HG02759 (cell line): ENCODE results near the gene WDR93.

ENCODE experiments used
- ATAC-seq: cut with Tn5 transposase; IDR thresholded peaks from one replicate; pipeline ENCODE4 v1.9.1; 2021; ENCODE audit warnings: mild to moderate bottlenecking, moderate library complexity; ENCODE audit not compliant: unreplicated experiment

WDR93 gene

GRCh38 chr15:89747708-89748682, 57.4 kb downstream of the WDR93 start:
- ATAC-seq = no peak

DNA sequence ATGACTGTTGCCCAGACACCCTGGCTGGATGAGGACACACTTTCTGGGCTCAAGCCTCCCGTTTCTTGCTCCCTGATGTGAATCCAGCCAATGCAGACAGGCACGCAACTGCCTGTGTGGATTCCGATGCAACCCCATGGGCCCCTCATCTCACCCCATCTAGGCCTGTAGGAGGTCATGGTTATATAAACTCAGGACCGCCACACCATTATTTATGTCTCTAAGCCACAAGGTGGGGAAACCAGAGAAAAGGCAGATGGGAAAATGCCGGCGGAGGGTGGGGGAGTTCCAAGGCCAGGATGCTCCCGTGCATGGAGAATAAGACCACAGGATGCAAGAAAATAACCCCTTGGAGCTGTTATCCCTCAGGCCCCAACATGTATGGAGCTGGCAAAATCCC, 58.4 kb downstream of the WDR93 start:
- ATAC-seq = no peak

GRCh38 chr15:89749526-89749925, 58.9 kb downstream of the WDR93 start:
- no peak for ATAC-seq

DNA sequence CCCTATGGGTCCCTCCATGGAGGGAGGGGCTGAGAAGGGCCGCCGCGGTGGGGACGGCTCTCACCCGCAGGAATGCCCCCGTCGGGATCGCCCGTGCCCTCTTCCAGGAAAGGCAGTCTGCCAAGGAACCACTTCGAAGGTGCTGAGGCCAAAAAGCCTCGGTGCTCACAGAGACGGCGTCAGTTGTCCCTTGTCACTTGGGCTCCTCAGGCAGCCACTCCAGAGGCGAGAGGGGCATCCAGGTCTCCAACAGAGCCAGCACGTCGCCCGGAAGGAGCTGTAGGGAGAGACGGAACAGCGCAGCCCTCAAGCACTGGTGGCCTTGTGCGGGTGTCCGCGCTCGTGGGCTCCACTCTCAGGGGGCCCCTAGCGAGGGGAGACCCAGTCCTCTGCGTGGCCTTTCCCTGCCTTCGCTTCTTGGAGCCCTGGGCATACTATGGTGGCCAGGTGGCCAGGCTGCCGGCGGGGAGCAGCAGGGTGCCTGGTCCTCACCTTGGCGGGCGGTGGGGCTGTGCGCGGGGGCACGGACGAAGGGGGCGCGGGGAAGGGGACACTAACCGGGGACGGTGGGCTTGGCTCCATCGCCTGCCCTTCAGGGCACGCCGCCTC, 59.4 kb downstream of the WDR93 start:
- peak; percentile 5 for ATAC-seq

GRCh38 chr15:89750560-89751542, 60.2 kb downstream of the WDR93 start, which contains the start of gene MESP1:
TSS of gene MESP1 (minus strand) at chr15:89751249. CDS start at chr15:89751231, 18 bp downstream.
- ATAC-seq = peak; percentile 91

DNA sequence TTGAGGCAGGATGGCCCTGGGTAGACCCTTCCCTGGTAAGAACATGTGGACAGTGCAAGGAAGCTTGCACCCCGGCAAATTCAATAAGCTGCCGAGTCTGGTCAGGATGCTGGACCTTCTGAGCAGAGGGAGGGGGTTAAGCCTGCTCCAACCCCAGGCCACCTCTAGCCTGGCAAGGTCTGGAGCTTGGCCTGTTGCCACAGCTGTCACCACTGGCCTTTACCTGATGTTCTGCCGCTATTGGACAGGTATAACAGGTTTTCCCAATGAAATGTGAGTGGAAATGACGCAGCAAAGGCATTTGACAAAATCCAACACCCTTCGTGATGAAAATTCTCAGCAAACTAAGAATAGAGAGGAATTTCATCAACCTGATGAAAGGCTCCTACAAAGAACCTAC, 61.1 kb downstream of the WDR93 start:
- ATAC-seq = no peak

DNA sequence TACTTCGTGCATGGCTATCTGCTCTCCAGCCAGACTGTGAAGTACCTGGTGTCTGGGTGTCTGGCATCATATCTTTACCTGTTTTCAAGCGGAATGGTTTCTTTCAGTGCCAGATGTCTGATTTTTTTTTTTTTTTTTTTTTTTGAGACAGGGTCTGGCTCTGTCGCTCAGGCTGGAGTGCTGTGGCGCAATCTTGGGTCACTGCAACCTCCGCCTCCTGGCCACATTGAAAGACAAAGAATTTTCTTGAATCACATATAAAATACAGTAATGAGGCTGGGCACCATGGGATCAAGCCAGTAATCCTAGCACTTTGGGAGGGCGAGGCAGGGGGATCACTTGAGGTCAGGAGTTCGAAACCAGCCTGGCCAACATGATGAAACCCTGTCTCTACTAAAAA, 63.2 kb downstream of the WDR93 start:
- ATAC-seq = no peak

DNA sequence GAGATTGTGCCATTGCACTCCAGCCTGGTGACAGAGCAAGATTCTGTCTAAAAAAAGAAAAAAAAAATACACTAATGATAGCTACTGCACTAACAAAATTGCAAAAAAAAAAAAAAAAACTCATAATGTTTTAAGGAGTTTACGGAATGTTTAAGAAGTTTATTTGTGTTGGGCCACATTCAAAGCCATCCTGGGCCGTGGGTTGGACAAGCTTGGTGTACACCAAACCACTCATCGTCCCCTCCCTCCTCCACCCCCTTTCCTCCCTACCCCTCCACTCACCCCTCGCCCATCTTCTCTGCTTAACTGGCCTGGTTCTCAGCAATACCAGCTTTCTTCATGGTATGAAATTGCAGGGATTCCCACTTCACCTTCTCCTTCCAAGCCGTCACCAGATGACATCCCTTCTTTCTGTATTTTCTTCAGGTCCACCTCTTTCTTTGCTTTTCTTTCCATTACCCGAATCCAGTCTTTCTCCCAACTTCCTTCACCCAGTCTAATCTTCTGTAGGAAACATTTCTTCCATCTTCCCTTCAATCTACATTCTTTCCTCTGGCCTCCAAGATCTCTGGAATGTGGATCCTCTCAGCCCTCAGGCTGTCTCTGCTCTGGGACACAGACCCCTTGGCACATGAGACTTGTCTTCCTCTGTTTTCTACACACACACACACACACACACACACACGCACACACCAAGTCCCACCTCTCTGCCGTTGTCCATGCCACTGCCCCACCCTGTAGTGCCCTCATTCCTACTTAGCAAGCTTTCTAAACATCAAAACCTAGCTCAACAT, 63.9 kb downstream of the WDR93 start:
- ATAC-seq = no peak

- no peak for ATAC-seq
These were observed 65.1 kb downstream of the WDR93 start for GRCh38 chr15:89755701-89756100.

DNA sequence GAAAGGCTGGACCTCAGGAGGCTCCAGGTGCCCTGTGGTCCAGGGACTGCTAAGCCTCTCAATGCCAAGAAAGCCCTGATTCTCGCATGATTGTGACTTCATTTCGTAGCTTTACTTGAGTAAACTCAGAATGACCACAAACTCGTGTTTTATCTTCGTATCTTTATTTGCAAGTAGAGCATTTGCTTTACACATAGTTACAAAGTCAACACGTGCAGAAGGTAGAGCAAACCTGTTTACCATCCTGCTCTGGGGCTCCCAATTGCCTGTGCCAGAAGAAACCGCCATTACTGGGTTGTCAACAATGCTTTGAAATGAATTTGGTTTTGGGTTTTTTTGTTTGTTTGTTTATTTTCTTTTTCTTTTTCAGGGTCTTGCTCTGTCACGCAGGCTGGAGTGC, 66.3 kb downstream of the WDR93 start:
- ATAC-seq = no peak

- ATAC-seq = no peak
These were observed 67.7 kb downstream of the WDR93 start for GRCh38 chr15:89758283-89758682.

DNA sequence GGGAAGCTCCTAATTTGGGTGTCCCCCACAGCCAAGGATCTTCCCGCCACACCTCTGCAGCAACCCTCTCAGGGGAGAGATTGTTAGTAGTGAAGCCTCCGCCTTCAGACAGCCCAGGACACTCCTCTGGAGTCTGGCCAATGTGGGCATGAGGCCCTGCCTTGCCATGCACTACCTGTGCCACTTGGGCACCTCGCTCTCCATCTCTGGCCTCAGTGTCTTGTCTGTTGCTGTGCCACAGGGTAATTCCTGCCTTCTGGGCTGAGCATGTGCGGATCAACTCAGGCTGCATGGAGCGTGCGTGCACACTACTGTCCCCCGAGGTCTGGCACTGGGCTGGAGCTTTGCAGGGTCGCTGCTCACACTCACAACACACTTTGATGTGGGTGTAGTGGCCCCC, 68.4 kb downstream of the WDR93 start:
- no peak for ATAC-seq

DNA sequence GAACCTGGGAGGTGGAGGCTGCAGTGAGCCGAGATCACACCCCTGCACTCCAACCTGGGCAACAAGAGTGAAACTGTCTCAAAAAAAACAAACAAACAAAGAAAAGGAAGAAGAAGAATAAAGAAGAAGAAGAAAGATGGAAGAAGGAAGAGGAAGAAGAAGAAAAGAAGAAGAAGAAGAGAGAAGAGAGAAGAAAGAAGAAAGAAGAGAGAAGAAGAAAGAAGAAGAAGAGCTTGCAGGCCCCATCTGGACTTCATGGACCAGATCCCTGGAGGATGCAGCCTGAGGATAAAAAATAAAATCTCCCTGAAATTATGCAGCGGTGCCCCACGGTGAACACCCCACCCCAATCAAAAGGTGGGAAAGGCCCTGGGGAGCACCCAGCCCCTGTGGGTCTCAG, 69.2 kb downstream of the WDR93 start:
- ATAC-seq = no peak

- ATAC-seq = peak; percentile 66
These were observed 69.8 kb downstream of the WDR93 start for GRCh38 chr15:89760303-89761008.

- ATAC-seq = no peak
These were observed 70.6 kb downstream of the WDR93 start for GRCh38 chr15:89761009-89761831.

- no peak for ATAC-seq
These were observed 71.3 kb downstream of the WDR93 start for GRCh38 chr15:89761929-89762328.

GRCh38 chr15:89765694-89766093, 75.1 kb downstream of the WDR93 start:
- no peak for ATAC-seq
